Measurements from ENCODE around the gene LRP11.
A peak's percentile ranks its signal among the peaks of the same experiment; 100 is the strongest.
"Not testable (repeated sequence)": the region's sequence is repeated elsewhere in the genome, so short reads cannot be mapped to it uniquely, and the experiment has no call there.

LRP11 gene

GRCh38 chr6:149867876-149868640 lies 3.9 kb upstream of the LRP11 start:
- no peak for DNase-seq

GRCh38 chr6:149864578-149865535 lies 698 bp upstream of the LRP11 start:
- peak; percentile 61 for DNase-seq

- peak; percentile 22 for DNase-seq
These were observed 1.0 kb downstream of the LRP11 start for GRCh38 chr6:149862922-149863697.

GRCh38 chr6:149862424-149862738 lies 1.8 kb downstream of the LRP11 start:
- not testable (repeated sequence) for DNase-seq

- no peak for DNase-seq
These were observed 2.3 kb downstream of the LRP11 start for GRCh38 chr6:149861603-149862423.

GRCh38 chr6:149860834-149861602 lies 3.1 kb downstream of the LRP11 start:
- no peak for DNase-seq

- DNase-seq: no peak
These were observed 3.7 kb downstream of the LRP11 start for GRCh38 chr6:149860513-149860833.

- DNase-seq: no peak
These were observed 4.2 kb downstream of the LRP11 start for GRCh38 chr6:149859938-149860337.

GRCh38 chr6:149859368-149859767 lies 4.8 kb downstream of the LRP11 start:
- DNase-seq: no peak

GRCh38 chr6:149857541-149857940 lies 6.6 kb downstream of the LRP11 start:
- no peak for DNase-seq

GRCh38 chr6:149856256-149856994 lies 7.7 kb downstream of the LRP11 start:
- DNase-seq: no peak

GRCh38 chr6:149855741-149856140 lies 8.4 kb downstream of the LRP11 start:
- DNase-seq: no peak

- DNase-seq: no peak
These were observed 9.0 kb downstream of the LRP11 start for GRCh38 chr6:149855040-149855654.

GRCh38 chr6:149854532-149854931 lies 9.6 kb downstream of the LRP11 start:
- DNase-seq: no peak

- DNase-seq: not testable (repeated sequence)
These were observed 10.1 kb downstream of the LRP11 start for GRCh38 chr6:149854017-149854416.

GRCh38 chr6:149852881-149853280 lies 11.3 kb downstream of the LRP11 start:
- no peak for DNase-seq

GRCh38 chr6:149852180-149852579 lies 12.0 kb downstream of the LRP11 start:
- peak; percentile 6 for DNase-seq

GRCh38 chr6:149851461-149852110 lies 12.6 kb downstream of the LRP11 start:
- no peak for DNase-seq

GRCh38 chr6:149848343-149848742 lies 15.8 kb downstream of the LRP11 start:
- DNase-seq: not testable (repeated sequence)

GRCh38 chr6:149847939-149848267 lies 16.3 kb downstream of the LRP11 start:
- no peak for DNase-seq
